K562 (cell line): Measurements from ENCODE around the gene KIAA0513. TPM values are rescaled to one million over a fixed set of nuclear protein-coding genes. Genes with fewer than 3 reads are reported as not detected.

Source experiments
- ATAC-seq: fragments of 200-7000 bp; cut with Tn5 transposase; 3 replicates; pipeline ENCODE4 v1.9.1; 2020; ENCODE audit warnings: moderate library complexity
- BruUV-seq: library from RNA; stranded (reverse); fragments of 400-500 nt; replicated peaks from 2 replicates; lab custom pipeline; 2021; lab: Mats Ljungman, UMichigan
- CTCF ChIA-PET: fragments of 300-600 bp; formaldehyde crosslinking; extraction: SDS; loops from one replicate; lab custom pipeline; 2021; ENCODE audit warnings: low intra/inter-chr PET ratio; lab: Yijun Ruan, JAX
- POLR2A ChIA-PET: fragments of 300-600, 350-650 bp; sonication (Branson Sonifier 250); formaldehyde crosslinking; extraction: SDS; loops from one replicate; lab custom pipeline; 2021; ENCODE audit warnings: antibody characterized with exemption, inconsistent platforms; lab: Yijun Ruan, JAX
- DNase-seq, 4 experiments: peaks; one replicate each; pipeline versions ENCODE4 v3.0.0 to v3.0.0-alpha.2; 2011 to 2018; ENCODE audit warnings: low spot score in 3 of 4, mixed read lengths in 3 of 4; ENCODE audit errors: extremely low read depth in 1 of 4
- FAIRE-seq: peaks from 2 replicates; lab custom pipeline; 2011; peaks lifted over from hg19 to GRCh38; lab: Jason Lieb, UNC
- H2AFZ ChIP-seq: 2 replicates; pipeline ENCODE4 v1.6.0; 2011; ENCODE audit warnings: low read depth, low read length, control low read depth, inconsistent platforms
- H3K27ac ChIP-seq: fragments of 200-600 bp; 3 replicates; pipeline ENCODE4 v1.8.0; 2011; ENCODE audit warnings: low read depth, mild to moderate bottlenecking, control low read depth, inconsistent platforms, low read length, moderate library complexity, mixed read lengths; ENCODE audit errors: extremely low read depth
- H3K27me3 ChIP-seq, 2 experiments: fragments of 300-600 bp in 1 of 2; 2 replicates in 1 of 2; 3 replicates in 1 of 2; pipeline versions ENCODE4 v1.6.0 to v1.8.0; 2011; ENCODE audit warnings: inconsistent platforms in 2 of 2, low read length in 2 of 2, mild to moderate bottlenecking in 1 of 2, mixed read lengths in 1 of 2, moderate library complexity in 1 of 2; ENCODE audit not compliant: control insufficient read depth in 2 of 2, insufficient read depth in 2 of 2
- H3K36me3 ChIP-seq: fragments of 300-600 bp; 3 replicates; pipeline ENCODE4 v1.8.0; 2011; ENCODE audit warnings: mild to moderate bottlenecking, low read length, inconsistent platforms; ENCODE audit not compliant: control insufficient read depth, insufficient read depth
- H3K4me1 ChIP-seq, 2 experiments: fragments of 200-600 bp in 1 of 2; replicated peaks in 1 of 2; 2 replicates in 1 of 2; 3 replicates in 1 of 2; pipeline versions ENCODE4 v1.5.1 to v1.8.0; 2011; ENCODE audit warnings: inconsistent platforms in 2 of 2, low read length in 2 of 2, mild to moderate bottlenecking in 1 of 2, mixed read lengths in 1 of 2, moderate library complexity in 1 of 2; ENCODE audit not compliant: control insufficient read depth in 2 of 2, insufficient read depth in 2 of 2
- H3K4me2 ChIP-seq: 2 replicates; pipeline ENCODE4 v1.6.1; 2011; ENCODE audit warnings: low read length, control low read depth, inconsistent platforms, mixed read lengths; ENCODE audit not compliant: insufficient read depth
- H3K4me3 ChIP-seq: fragments of 200-600 bp; sonication (generic), shearing (Covaris generic); 2 replicates; pipeline ENCODE4 v1.5.1; 2016; ENCODE audit warnings: control low read depth, inconsistent platforms
- H3K79me2 ChIP-seq: fragments of 200-600 bp; 3 replicates; pipeline ENCODE4 v1.8.0; 2011; ENCODE audit warnings: low read length, inconsistent platforms; ENCODE audit not compliant: control insufficient read depth, insufficient read depth
- H3K9ac ChIP-seq, 2 experiments: 2 replicates each; pipeline versions ENCODE4 v1.6.0 to v1.6.1; 2011; ENCODE audit warnings: low read depth in 2 of 2, low read length in 2 of 2, control low read depth in 1 of 2, inconsistent platforms in 1 of 2, mild to moderate bottlenecking in 1 of 2, mixed read lengths in 1 of 2; ENCODE audit not compliant: insufficient read depth in 1 of 2
- H3K9me1 ChIP-seq: one replicate; pipeline ENCODE4 v1.6.0; 2011; ENCODE audit warnings: inconsistent platforms, mild to moderate bottlenecking, low read length, moderate library complexity; ENCODE audit not compliant: control insufficient read depth, insufficient read depth
- H3K9me3 ChIP-seq: replicated peaks from 2 replicates; pipeline ENCODE4 v1.5.1; 2011; ENCODE audit warnings: low read depth, low read length, inconsistent platforms; ENCODE audit not compliant: control insufficient read depth, insufficient read depth
- H4K20me1 ChIP-seq: replicated peaks from 2 replicates; pipeline ENCODE4 v1.6.1; 2011; ENCODE audit warnings: low read length, inconsistent platforms, mixed read lengths; ENCODE audit not compliant: control insufficient read depth, insufficient read depth
- GABPA ChIP-seq: fragments of 200-800 bp; sonication (Bioruptor generic); conservative IDR thresholded peaks from 2 replicates; pipeline ENCODE4 v1.6.1; 2016; ENCODE audit warnings: low read depth, missing genetic modification characterization, missing compliant biosample characterization
- GABPB1 ChIP-seq: sonication (generic); formaldehyde crosslinking; IDR thresholded peaks from 2 replicates; pipeline ENCODE4 v1.8.0; 2022; ENCODE audit warnings: mild to moderate bottlenecking, missing genetic modification reagents
- WGBS: fragments of 100-300 bp; shearing (Covaris generic); methylation state at CpG from one replicate; pipeline ENCODE4 v1.1.6; 2016; ENCODE audit warnings: low coverage, mixed read lengths; ENCODE audit not compliant: insufficient coverage; ENCODE audit errors: missing lambda C conversion rate; 5-methylcytosine and 5-hydroxymethylcytosine counted together
- in situ Hi-C: fragments of 300-500 bp; cut with MboI; formaldehyde crosslinking; loops from 4 replicates; pipeline ENCODE4 v1.15.0; 2018; ENCODE audit warnings: inconsistent platforms, mixed read lengths
- intact Hi-C: fragments of 100-400 bp; cut with micrococcal nuclease; formaldehyde crosslinking; loops from 2 replicates; pipeline ENCODE4 v1.14.2; 2022
- polyA plus RNA-seq, 8 experiments: library from polyadenylated mRNA; depleted of rRNA in 4 of 8; stranded (reverse) in 5 of 8; unstranded in 3 of 8; fragments of >200 nt; fragmentation: Nextera tagmentation in 2 of 8; fragmentation: Illumina TruSeq in 1 of 8; extraction: Ambion mirVana in 2 of 8; extraction: Trizol in 1 of 8; gene quantifications; 2 replicates each; pipeline versions ENCODE4 v1.2.1 to v1.2.3, GENCODE V29; 2011 to 2014; ENCODE audit warnings: inconsistent platforms in 1 of 8, missing spikeins in 1 of 8
- total RNA-seq, 7 experiments: library from RNA; depleted of rRNA in 6 of 7; stranded (reverse); fragments of >200 nt in 6 of 7; fragmentation: Illumina TruSeq in 2 of 7; extraction: Trizol in 2 of 7; gene quantifications; 2 replicates each; pipeline versions ENCODE4 v1.2.1 to v1.2.3, GENCODE V29; 2011 to 2021; ENCODE audit warnings: low replicate concordance in 1 of 7
- TF ChIP-seq, protein P1 (sequence below): sonication (generic); formaldehyde crosslinking; IDR thresholded peaks from 2 replicates; pipeline ENCODE4 v1.8.0; 2022; ENCODE audit warnings: missing genetic modification reagents, mild to moderate bottlenecking, moderate library complexity, borderline replicate concordance
- TF ChIP-seq, protein P2 (sequence below): sonication (generic); formaldehyde crosslinking; IDR thresholded peaks from 2 replicates; pipeline ENCODE4 v1.8.0; 2023; ENCODE audit warnings: missing genetic modification reagents, mild to moderate bottlenecking, borderline replicate concordance
- TF ChIP-seq, protein P3 (sequence below): sonication (generic); formaldehyde crosslinking; IDR thresholded peaks from 2 replicates; pipeline ENCODE4 v1.8.0; 2023; ENCODE audit warnings: mild to moderate bottlenecking, missing genetic modification reagents
- TF ChIP-seq, protein P4 (sequence below): fragments of 450-650 bp; formaldehyde crosslinking; IDR thresholded peaks from 2 replicates; pipeline ENCODE4 v1.4.0; 2020; ENCODE audit warnings: mild to moderate bottlenecking, moderate library complexity

The KIAA0513 gene
- total and polyA plus RNA-seq, 9 of the 15 experiments (the other 6 are each of a cell fraction or from before 2014, with no cell fraction given): 0.18 to 13.7 (median 10.2) TPM

DNA sequence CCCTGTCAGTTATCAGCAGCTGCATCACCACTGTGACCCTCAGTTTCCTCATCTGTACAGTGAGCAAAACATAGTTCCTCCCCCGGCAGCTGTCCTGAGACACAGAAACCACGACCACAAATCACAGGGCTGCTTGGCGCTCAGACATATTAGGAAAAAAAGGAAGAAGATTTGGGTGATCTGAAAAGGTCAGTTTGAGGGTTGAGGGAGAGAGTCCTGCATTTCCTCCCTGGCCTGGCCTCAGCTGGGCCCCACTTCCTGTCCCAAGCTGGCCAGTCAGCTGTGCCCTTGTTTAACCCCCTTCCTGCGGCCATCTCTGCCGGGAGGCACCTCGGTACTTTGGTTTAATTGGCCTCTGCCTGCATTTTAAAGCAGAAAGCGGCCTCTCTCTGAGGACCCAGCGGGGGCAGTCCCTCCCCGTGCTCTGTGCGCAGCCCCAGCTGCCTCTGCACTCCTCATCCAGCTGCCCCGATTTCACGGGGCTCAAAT is 108.7 kb downstream of the KIAA0513 start:
- WGBS: 26% methylated on average over 12 of the region's 12 CpGs
- H3K9me1 ChIP-seq: no peaks in the 10 kb centered on the region
- H3K4me2 ChIP-seq: no peak overlapping the region
- peaks cover 8 to 39% of the 10 kb centered on the region in 2 experiments; a peak in 4 of 5 replicates for H3K27me3 ChIP-seq
- no peaks in the 10 kb centered on the region for H3K79me2 ChIP-seq
- FAIRE-seq: peak; percentile 42
- H3K9ac ChIP-seq: peak overlapping the region in 1 of 2 experiments; percentile 41; a peak in 2 of 4 replicates
- POLR2A ChIA-PET: interaction anchor here (0.7 kb wide), 1 partner anchor 328 kb away, joined by 3 read pairs; no protein-coding TSS in a partner anchor
- H3K9me3 ChIP-seq: no peaks in the 10 kb centered on the region
- peaks cover 13% of the 10 kb centered on the region; the same call in 1 of the 2 replicates for H4K20me1 ChIP-seq
- in situ Hi-C loops (no loop called here), intact Hi-C loops (no loop called here)
- no peak overlapping the region for H3K27ac ChIP-seq
- BruUV-seq: no TSS peak
- peaks cover 9 to 35% of the 10 kb centered on the region in 2 experiments for H3K4me1 ChIP-seq
- no peak overlapping the region for H2AFZ ChIP-seq
- no peak overlapping the region for H3K4me3 ChIP-seq
- no peaks in the 10 kb centered on the region for H3K36me3 ChIP-seq
- CTCF ChIA-PET: no interaction called here
- peak in 1 of 4 experiments; percentile 27 for DNase-seq
- ATAC-seq: peak; percentile 8
- TF ChIP-seq GABPA (tag) (peak; percentile 84), GABPB1 (CRISPR knock-in tag) (peak; percentile 44; the same call in 1 of the 2 replicates)
- TF ChIP-seq, protein P1, sequence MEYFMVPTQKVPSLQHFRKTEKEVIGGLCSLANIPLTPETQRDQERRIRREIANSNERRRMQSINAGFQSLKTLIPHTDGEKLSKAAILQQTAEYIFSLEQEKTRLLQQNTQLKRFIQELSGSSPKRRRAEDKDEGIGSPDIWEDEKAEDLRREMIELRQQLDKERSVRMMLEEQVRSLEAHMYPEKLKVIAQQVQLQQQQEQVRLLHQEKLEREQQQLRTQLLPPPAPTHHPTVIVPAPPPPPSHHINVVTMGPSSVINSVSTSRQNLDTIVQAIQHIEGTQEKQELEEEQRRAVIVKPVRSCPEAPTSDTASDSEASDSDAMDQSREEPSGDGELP: peak; percentile 90
- TF ChIP-seq, protein P2, sequence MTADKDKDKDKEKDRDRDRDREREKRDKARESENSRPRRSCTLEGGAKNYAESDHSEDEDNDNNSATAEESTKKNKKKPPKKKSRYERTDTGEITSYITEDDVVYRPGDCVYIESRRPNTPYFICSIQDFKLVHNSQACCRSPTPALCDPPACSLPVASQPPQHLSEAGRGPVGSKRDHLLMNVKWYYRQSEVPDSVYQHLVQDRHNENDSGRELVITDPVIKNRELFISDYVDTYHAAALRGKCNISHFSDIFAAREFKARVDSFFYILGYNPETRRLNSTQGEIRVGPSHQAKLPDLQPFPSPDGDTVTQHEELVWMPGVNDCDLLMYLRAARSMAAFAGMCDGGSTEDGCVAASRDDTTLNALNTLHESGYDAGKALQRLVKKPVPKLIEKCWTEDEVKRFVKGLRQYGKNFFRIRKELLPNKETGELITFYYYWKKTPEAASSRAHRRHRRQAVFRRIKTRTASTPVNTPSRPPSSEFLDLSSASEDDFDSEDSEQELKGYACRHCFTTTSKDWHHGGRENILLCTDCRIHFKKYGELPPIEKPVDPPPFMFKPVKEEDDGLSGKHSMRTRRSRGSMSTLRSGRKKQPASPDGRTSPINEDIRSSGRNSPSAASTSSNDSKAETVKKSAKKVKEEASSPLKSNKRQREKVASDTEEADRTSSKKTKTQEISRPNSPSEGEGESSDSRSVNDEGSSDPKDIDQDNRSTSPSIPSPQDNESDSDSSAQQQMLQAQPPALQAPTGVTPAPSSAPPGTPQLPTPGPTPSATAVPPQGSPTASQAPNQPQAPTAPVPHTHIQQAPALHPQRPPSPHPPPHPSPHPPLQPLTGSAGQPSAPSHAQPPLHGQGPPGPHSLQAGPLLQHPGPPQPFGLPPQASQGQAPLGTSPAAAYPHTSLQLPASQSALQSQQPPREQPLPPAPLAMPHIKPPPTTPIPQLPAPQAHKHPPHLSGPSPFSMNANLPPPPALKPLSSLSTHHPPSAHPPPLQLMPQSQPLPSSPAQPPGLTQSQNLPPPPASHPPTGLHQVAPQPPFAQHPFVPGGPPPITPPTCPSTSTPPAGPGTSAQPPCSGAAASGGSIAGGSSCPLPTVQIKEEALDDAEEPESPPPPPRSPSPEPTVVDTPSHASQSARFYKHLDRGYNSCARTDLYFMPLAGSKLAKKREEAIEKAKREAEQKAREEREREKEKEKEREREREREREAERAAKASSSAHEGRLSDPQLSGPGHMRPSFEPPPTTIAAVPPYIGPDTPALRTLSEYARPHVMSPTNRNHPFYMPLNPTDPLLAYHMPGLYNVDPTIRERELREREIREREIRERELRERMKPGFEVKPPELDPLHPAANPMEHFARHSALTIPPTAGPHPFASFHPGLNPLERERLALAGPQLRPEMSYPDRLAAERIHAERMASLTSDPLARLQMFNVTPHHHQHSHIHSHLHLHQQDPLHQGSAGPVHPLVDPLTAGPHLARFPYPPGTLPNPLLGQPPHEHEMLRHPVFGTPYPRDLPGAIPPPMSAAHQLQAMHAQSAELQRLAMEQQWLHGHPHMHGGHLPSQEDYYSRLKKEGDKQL: no peak
- TF ChIP-seq, protein P3, sequence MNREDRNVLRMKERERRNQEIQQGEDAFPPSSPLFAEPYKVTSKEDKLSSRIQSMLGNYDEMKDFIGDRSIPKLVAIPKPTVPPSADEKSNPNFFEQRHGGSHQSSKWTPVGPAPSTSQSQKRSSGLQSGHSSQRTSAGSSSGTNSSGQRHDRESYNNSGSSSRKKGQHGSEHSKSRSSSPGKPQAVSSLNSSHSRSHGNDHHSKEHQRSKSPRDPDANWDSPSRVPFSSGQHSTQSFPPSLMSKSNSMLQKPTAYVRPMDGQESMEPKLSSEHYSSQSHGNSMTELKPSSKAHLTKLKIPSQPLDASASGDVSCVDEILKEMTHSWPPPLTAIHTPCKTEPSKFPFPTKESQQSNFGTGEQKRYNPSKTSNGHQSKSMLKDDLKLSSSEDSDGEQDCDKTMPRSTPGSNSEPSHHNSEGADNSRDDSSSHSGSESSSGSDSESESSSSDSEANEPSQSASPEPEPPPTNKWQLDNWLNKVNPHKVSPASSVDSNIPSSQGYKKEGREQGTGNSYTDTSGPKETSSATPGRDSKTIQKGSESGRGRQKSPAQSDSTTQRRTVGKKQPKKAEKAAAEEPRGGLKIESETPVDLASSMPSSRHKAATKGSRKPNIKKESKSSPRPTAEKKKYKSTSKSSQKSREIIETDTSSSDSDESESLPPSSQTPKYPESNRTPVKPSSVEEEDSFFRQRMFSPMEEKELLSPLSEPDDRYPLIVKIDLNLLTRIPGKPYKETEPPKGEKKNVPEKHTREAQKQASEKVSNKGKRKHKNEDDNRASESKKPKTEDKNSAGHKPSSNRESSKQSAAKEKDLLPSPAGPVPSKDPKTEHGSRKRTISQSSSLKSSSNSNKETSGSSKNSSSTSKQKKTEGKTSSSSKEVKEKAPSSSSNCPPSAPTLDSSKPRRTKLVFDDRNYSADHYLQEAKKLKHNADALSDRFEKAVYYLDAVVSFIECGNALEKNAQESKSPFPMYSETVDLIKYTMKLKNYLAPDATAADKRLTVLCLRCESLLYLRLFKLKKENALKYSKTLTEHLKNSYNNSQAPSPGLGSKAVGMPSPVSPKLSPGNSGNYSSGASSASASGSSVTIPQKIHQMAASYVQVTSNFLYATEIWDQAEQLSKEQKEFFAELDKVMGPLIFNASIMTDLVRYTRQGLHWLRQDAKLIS (CRISPR knock-in tag): no peak
- TF ChIP-seq, protein P4, sequence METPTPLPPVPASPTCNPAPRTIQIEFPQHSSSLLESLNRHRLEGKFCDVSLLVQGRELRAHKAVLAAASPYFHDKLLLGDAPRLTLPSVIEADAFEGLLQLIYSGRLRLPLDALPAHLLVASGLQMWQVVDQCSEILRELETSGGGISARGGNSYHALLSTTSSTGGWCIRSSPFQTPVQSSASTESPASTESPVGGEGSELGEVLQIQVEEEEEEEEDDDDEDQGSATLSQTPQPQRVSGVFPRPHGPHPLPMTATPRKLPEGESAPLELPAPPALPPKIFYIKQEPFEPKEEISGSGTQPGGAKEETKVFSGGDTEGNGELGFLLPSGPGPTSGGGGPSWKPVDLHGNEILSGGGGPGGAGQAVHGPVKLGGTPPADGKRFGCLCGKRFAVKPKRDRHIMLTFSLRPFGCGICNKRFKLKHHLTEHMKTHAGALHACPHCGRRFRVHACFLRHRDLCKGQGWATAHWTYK (CRISPR knock-in tag): peak; percentile 56; the same call in 1 of the 2 replicates
